ENCODE results near the gene ZC2HC1C. TPM values are rescaled to one million over a fixed set of nuclear protein-coding genes. Genes with fewer than 3 reads are reported as not detected.

The ZC2HC1C gene
- total RNA-seq, 1 donor, result 2.2 TPM

GRCh38 chr14:75119056-75119455, 49.6 kb downstream of the ZC2HC1C start:
- no peak overlapping the region for H3K4me3 ChIP-seq (ENCODE audit: low read depth, low read length)
- DNase-seq (ENCODE audit: low read depth), result peak; percentile 57
- no peak for TF ChIP-seq CTCF (IDR thresholded peaks at IDR 0.05; ENCODE audit: insufficient read depth, low read depth, low read length)

- no peak for TF ChIP-seq CTCF (IDR thresholded peaks at IDR 0.05; ENCODE audit: insufficient read depth, low read depth, low read length)
- no peak overlapping the region for H3K4me3 ChIP-seq (ENCODE audit: low read depth, low read length)
- DNase-seq (ENCODE audit: low read depth), result no peak
Observed at GRCh38 chr14:75120541-75121291, 51.3 kb downstream of the ZC2HC1C start.

GRCh38 chr14:75121552-75121951, 52.1 kb downstream of the ZC2HC1C start:
- H3K4me3 ChIP-seq (ENCODE audit: low read depth, low read length), result no peak overlapping the region
- TF ChIP-seq CTCF (IDR thresholded peaks at IDR 0.05; ENCODE audit: insufficient read depth, low read depth, low read length), result no peak
- no peak for DNase-seq (ENCODE audit: low read depth)

- DNase-seq (ENCODE audit: low read depth), result peak; percentile 81
- no peak overlapping the region for H3K4me3 ChIP-seq (ENCODE audit: low read depth, low read length)
- no peak for TF ChIP-seq CTCF (IDR thresholded peaks at IDR 0.05; ENCODE audit: insufficient read depth, low read depth, low read length)
Observed at GRCh38 chr14:75123991-75124390, 54.5 kb downstream of the ZC2HC1C start.

- peak overlapping the region; percentile 68 for H3K4me3 ChIP-seq (ENCODE audit: low read depth, low read length)
- TF ChIP-seq CTCF (IDR thresholded peaks at IDR 0.05; ENCODE audit: insufficient read depth, low read depth, low read length), result no peak
- peak; percentile 94 for DNase-seq (ENCODE audit: low read depth)
Observed at GRCh38 chr14:75125617-75126016, 56.2 kb downstream of the ZC2HC1C start.

GRCh38 chr14:75126121-75126544, 56.7 kb downstream of the ZC2HC1C start:
- TF ChIP-seq CTCF (IDR thresholded peaks at IDR 0.05; ENCODE audit: insufficient read depth, low read depth, low read length), result no peak
- DNase-seq (ENCODE audit: low read depth), result peak; percentile 51
- peak overlapping the region; percentile 68 for H3K4me3 ChIP-seq (ENCODE audit: low read depth, low read length)

Data from fibroblast of villous mesenchyme (primary cell).